ENCODE measurements around the gene SFTA2. TPM values are rescaled to one million over a fixed set of nuclear protein-coding genes. Genes with fewer than 3 reads are reported as not detected.

Gene SFTA2
- total and polyA plus RNA-seq, 2 experiments from 2014 or later, result 8.8 TPM; not detected in 1

- H3K4me1 ChIP-seq (ENCODE audit: insufficient read depth), result peaks cover 18% of the 10 kb centered on the region
- peak overlapping the region; percentile 84 for H3K27ac ChIP-seq
- no peak for TF ChIP-seq EZH2 (IDR thresholded peaks at IDR 0.05; ENCODE audit: borderline replicate concordance)
- TF ChIP-seq CTCF (IDR thresholded peaks at IDR 0.05; ENCODE audit: poor library complexity), result no peak
- no peak for TF ChIP-seq EZH2phosphoT487 (IDR thresholded peaks at IDR 0.05; ENCODE audit: low read depth, severe bottlenecking, unreplicated experiment)
- no peaks in the 10 kb centered on the region for H4K20me1 ChIP-seq (ENCODE audit: insufficient read depth, poor library complexity, severe bottlenecking)
- no peak for DNase-seq (ENCODE audit: low spot score)
- no peaks in the 10 kb centered on the region for H3K27me3 ChIP-seq
- no peaks in the 10 kb centered on the region for H3K9me2 ChIP-seq (replicated peaks; ENCODE audit: insufficient read depth)
- no peaks in the 10 kb centered on the region for H3K9me3 ChIP-seq (ENCODE audit: low read depth)
- no peak overlapping the region for H3K4me3 ChIP-seq
- no peaks in the 10 kb centered on the region for H3K36me3 ChIP-seq (replicated peaks; ENCODE audit: insufficient read depth, low read depth)
- H3K4me2 ChIP-seq, result no peak overlapping the region
- H3K79me2 ChIP-seq, result no peaks in the 10 kb centered on the region
- WGBS (ENCODE audit: low lambda C conversion rate, missing lambda C conversion rate), result 84% methylated on average over 6 of the region's 6 CpGs
- no peak overlapping the region for H2AFZ ChIP-seq
Measured at GRCh38 chr6:30932665-30933365, 845 bp upstream of the SFTA2 start.

GRCh38 chr6:30931272-30931671 is 698 bp downstream of the SFTA2 start:
- no peak for DNase-seq (ENCODE audit: low spot score)
- no peaks in the 10 kb centered on the region for H3K36me3 ChIP-seq (replicated peaks; ENCODE audit: insufficient read depth, low read depth)
- H3K4me2 ChIP-seq, result no peak overlapping the region
- H3K4me1 ChIP-seq (ENCODE audit: insufficient read depth), result peaks cover 21% of the 10 kb centered on the region
- TF ChIP-seq EZH2phosphoT487 (IDR thresholded peaks at IDR 0.05; ENCODE audit: low read depth, severe bottlenecking, unreplicated experiment) (no peak), CTCF (IDR thresholded peaks at IDR 0.05; ENCODE audit: poor library complexity) (no peak), EZH2 (IDR thresholded peaks at IDR 0.05; ENCODE audit: borderline replicate concordance) (no peak)
- no peaks in the 10 kb centered on the region for H3K27me3 ChIP-seq
- no peaks in the 10 kb centered on the region for H4K20me1 ChIP-seq (ENCODE audit: insufficient read depth, poor library complexity, severe bottlenecking)
- no peaks in the 10 kb centered on the region for H3K9me2 ChIP-seq (replicated peaks; ENCODE audit: insufficient read depth)
- WGBS (ENCODE audit: low lambda C conversion rate, missing lambda C conversion rate), result 71% methylated on average over 8 of the region's 8 CpGs
- no peak overlapping the region for H3K4me3 ChIP-seq
- H3K79me2 ChIP-seq, result no peaks in the 10 kb centered on the region
- peak overlapping the region; percentile 84 for H3K27ac ChIP-seq
- no peaks in the 10 kb centered on the region for H3K9me3 ChIP-seq (ENCODE audit: low read depth)
- no peak overlapping the region for H2AFZ ChIP-seq

- no peak overlapping the region for H3K27ac ChIP-seq
Measured at GRCh38 chr6:30930506-30930905, 1.5 kb downstream of the SFTA2 start.

More at GRCh38 chr6:30930506-30930905, 1.5 kb downstream of the SFTA2 start:
- TF ChIP-seq CTCF (IDR thresholded peaks at IDR 0.05; ENCODE audit: poor library complexity), result no peak
- TF ChIP-seq EZH2phosphoT487 (IDR thresholded peaks at IDR 0.05; ENCODE audit: low read depth, severe bottlenecking, unreplicated experiment), result no peak
- H3K4me3 ChIP-seq, result no peak overlapping the region
- H4K20me1 ChIP-seq (ENCODE audit: insufficient read depth, poor library complexity, severe bottlenecking), result no peaks in the 10 kb centered on the region
- H3K9me2 ChIP-seq (replicated peaks; ENCODE audit: insufficient read depth), result no peaks in the 10 kb centered on the region
- H2AFZ ChIP-seq, result no peak overlapping the region
- H3K4me2 ChIP-seq, result no peak overlapping the region
- H3K79me2 ChIP-seq, result no peaks in the 10 kb centered on the region
- 88% methylated on average over 4 of the region's 4 CpGs for WGBS (ENCODE audit: low lambda C conversion rate, missing lambda C conversion rate)
- DNase-seq (ENCODE audit: low spot score), result no peak
- H3K27me3 ChIP-seq, result no peaks in the 10 kb centered on the region
- no peaks in the 10 kb centered on the region for H3K9me3 ChIP-seq (ENCODE audit: low read depth)
- H3K4me1 ChIP-seq (ENCODE audit: insufficient read depth), result peaks cover 23% of the 10 kb centered on the region
- H3K36me3 ChIP-seq (replicated peaks; ENCODE audit: insufficient read depth, low read depth), result no peaks in the 10 kb centered on the region
